AG04450 (cell line): ENCODE results near the gene AP1B1. TPM values are rescaled to one million over a fixed set of nuclear protein-coding genes. Genes with fewer than 3 reads are reported as not detected.

ENCODE experiments used
- CTCF ChIA-PET: fragments of 300-600, 350-600 bp; formaldehyde crosslinking; extraction: SDS; loops from one replicate; lab custom pipeline; 2022; ENCODE audit warnings: antibody characterized with exemption, inconsistent platforms; lab: Charles Lee
- POLR2A ChIA-PET: fragments of 350-600 bp; formaldehyde crosslinking; extraction: SDS; loops from one replicate; lab custom pipeline; 2021; ENCODE audit warnings: antibody characterized with exemption, inconsistent platforms; lab: Yijun Ruan, JAX
- DNase-seq: peaks from one replicate; pipeline ENCODE4 v3.0.0-alpha.2; 2011; ENCODE audit warnings: low read depth, low spot score
- H3K27ac ChIP-seq: one replicate; pipeline ENCODE4 v1.5.1; 2012; ENCODE audit warnings: low read depth, low read length, control low read depth
- H3K27me3 ChIP-seq: one replicate; pipeline ENCODE4 v1.6.0; 2012; ENCODE audit warnings: low read length; ENCODE audit not compliant: control insufficient read depth, insufficient read depth
- H3K4me3 ChIP-seq: 2 replicates; pipeline ENCODE4 v1.5.1; 2011; ENCODE audit warnings: mild to moderate bottlenecking, low read depth, low read length, control low read depth
- H3K9me3 ChIP-seq: 2 replicates; pipeline ENCODE4 v1.5.1; 2012; ENCODE audit warnings: low read length; ENCODE audit not compliant: control insufficient read depth, insufficient read depth
- polyA plus RNA-seq: library from polyadenylated mRNA; depleted of rRNA; stranded (reverse); fragments of >200 nt; gene quantifications from 2 replicates; pipeline ENCODE4 v1.2.3, GENCODE V29; 2011; rRNA removed
- small RNA-seq: library from RNA; depleted of rRNA; stranded (forward); fragments of <200 nt; gene quantifications from one replicate; pipeline ENCODE3, GENCODE V24; 2012; ENCODE audit warnings: low read depth; ENCODE audit not compliant: insufficient read length
- TF ChIP-seq, protein P1 (sequence below): IDR thresholded peaks from 2 replicates; pipeline ENCODE4 v1.5.1; 2011; ENCODE audit warnings: low read depth, low read length, control low read depth, inconsistent platforms

The AP1B1 gene
- polyA plus RNA-seq, 1 experiment: 54.1 TPM

DNA sequence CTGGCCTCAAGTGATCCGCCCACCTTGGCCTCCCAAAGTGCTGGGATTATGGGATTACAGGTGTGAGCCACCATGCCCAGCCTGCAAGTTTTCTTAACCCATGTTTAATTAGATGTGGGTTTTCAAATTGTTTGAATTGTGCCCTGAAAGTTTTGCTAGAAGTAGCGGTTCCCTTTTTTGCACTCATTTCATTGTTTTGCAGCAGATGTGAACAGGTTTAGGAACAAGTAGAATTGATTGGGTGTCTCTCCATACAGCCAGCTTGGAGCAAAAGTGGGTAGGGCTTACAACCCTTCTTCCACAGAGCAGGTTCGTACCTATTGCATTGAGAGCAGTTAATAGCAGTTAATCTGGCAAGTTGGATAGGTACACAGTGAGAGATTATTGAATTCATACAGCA lies 104.2 kb downstream of the AP1B1 start:
- TF ChIP-seq, protein P1, sequence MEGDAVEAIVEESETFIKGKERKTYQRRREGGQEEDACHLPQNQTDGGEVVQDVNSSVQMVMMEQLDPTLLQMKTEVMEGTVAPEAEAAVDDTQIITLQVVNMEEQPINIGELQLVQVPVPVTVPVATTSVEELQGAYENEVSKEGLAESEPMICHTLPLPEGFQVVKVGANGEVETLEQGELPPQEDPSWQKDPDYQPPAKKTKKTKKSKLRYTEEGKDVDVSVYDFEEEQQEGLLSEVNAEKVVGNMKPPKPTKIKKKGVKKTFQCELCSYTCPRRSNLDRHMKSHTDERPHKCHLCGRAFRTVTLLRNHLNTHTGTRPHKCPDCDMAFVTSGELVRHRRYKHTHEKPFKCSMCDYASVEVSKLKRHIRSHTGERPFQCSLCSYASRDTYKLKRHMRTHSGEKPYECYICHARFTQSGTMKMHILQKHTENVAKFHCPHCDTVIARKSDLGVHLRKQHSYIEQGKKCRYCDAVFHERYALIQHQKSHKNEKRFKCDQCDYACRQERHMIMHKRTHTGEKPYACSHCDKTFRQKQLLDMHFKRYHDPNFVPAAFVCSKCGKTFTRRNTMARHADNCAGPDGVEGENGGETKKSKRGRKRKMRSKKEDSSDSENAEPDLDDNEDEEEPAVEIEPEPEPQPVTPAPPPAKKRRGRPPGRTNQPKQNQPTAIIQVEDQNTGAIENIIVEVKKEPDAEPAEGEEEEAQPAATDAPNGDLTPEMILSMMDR: no peak
- no peak for DNase-seq
- no peaks in the 10 kb centered on the region for H3K27me3 ChIP-seq
- ChIA-PET POLR2A (no interaction called here), CTCF (no interaction called here)
- no peaks in the 10 kb centered on the region for H3K9me3 ChIP-seq
- no peak overlapping the region for H3K4me3 ChIP-seq
- H3K27ac ChIP-seq: no peak overlapping the region

DNA sequence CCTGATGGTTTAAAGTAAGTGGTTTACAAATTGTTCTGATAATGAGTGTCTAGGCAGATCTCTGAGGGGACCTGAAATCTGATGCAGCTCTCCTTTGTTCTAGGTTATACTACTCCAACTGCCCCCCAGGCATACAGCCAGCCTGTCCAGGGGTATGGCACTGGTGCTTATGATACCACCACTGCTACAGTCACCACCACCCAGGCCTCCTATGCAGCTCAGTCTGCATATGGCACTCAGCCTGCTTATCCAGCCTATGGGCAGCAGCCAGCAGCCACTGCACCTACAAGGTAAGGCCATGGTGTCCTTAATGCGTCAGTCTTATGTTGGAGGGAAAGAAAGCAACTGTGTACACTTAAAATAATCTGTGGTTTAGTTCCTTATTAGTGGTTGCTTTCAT lies 110.4 kb downstream of the AP1B1 start:
- no peak for DNase-seq
- Histone ChIP-seq H3K27me3 (no peaks in the 10 kb centered on the region), H3K4me3 (no peak overlapping the region), H3K27ac (no peak overlapping the region), H3K9me3 (no peaks in the 10 kb centered on the region)
- TF ChIP-seq, protein P1: no peak
- ChIA-PET CTCF (interaction anchor here (1.4 kb wide), 1 partner anchor 28 kb away, joined by 6 read pairs; the partner anchor contains the start of gene GAS2L1), POLR2A (interaction anchor here (0.7 kb wide), 1 partner anchor 28 kb away, joined by 3 read pairs; the partner anchor contains the start of gene GAS2L1)

Small RNA genes within 50 kb of the gene (small RNA-seq; reads per million reads assigned to genes)
- gene AC000041.1: not detected
- gene MIR3653: not detected

Other genes starting within 250 kb of the AP1B1 start
- 1.1 and 1.6 TPM in 2 replicates for gene EMID1, start 182.7 kb downstream of the AP1B1 start, polyA plus RNA-seq
- 9.9 and 13.8 TPM in 2 replicates for gene RHBDD3, start 120.6 kb downstream of the AP1B1 start, polyA plus RNA-seq
- 146 and 185 TPM in 2 replicates for gene EWSR1, start 120.3 kb downstream of the AP1B1 start, polyA plus RNA-seq
- 4.5 and 5.2 TPM in 2 replicates for gene GAS2L1, start 81.9 kb downstream of the AP1B1 start, polyA plus RNA-seq
- not detected in 2 replicates for gene RASL10A, start 72.9 kb downstream of the AP1B1 start, polyA plus RNA-seq
- not detected in 2 replicates for gene RFPL1, start 50.0 kb upstream of the AP1B1 start, polyA plus RNA-seq
- gene NEFH, start 91.6 kb upstream of the AP1B1 start, polyA plus RNA-seq: 1.6 and 2.0 TPM in 2 replicates
- gene THOC5, start 165.2 kb upstream of the AP1B1 start, polyA plus RNA-seq: 92.0 and 93.7 TPM in 2 replicates
- gene NIPSNAP1, start 192.5 kb upstream of the AP1B1 start, polyA plus RNA-seq: 84.4 and 89.5 TPM in 2 replicates
- 52.3 and 57.6 TPM in 2 replicates for gene NF2, start 215.1 kb upstream of the AP1B1 start, polyA plus RNA-seq